Measurements from ENCODE around the gene TLL2.

The TLL2 gene

DNA sequence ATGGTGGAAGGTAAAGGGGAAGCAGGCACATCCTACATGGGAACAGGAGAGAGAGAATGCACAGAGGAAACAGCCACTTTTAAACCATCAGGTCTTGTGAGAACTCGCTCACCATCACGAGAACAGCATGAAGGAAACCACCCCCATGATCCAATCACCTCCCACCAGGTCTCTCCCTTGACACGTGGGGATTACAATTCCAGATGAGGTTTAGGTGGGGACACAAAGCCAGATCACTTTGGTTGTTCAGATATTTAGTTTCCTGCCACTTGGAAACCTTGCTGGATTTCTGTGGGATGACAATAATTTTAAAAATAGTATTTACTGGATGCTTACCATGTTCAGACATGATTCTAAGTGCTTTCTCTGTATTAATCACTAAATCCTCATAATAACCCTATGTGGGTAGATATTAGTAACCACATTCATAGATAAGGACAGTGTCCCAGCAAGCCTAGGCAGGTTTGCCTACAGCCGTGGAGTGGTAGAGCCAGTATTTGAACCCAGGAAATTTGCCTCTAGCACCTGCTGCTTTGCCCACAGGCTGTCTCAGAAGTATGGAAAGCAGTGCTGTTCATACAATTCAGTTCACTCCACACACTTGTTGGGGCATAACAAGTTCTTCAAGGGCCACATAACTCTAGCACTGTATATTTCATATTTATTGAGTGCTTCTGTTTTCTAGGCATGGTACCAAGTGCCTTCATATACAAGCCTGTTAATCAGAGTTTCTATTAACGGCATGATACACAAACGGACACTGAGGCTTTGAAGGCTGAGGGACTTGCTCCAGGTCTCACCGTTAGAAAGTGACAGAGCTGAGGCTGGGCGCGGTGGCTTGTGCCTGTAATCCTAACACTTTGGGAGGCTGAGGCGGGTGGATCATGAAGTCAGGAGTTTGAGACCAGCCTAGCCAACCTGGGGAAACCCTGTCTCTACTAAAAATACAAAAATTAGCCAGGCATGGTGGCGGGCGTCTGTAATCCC lies 8.3 kb downstream of the TLL2 start:
- DNase-seq, result no peak

DNA sequence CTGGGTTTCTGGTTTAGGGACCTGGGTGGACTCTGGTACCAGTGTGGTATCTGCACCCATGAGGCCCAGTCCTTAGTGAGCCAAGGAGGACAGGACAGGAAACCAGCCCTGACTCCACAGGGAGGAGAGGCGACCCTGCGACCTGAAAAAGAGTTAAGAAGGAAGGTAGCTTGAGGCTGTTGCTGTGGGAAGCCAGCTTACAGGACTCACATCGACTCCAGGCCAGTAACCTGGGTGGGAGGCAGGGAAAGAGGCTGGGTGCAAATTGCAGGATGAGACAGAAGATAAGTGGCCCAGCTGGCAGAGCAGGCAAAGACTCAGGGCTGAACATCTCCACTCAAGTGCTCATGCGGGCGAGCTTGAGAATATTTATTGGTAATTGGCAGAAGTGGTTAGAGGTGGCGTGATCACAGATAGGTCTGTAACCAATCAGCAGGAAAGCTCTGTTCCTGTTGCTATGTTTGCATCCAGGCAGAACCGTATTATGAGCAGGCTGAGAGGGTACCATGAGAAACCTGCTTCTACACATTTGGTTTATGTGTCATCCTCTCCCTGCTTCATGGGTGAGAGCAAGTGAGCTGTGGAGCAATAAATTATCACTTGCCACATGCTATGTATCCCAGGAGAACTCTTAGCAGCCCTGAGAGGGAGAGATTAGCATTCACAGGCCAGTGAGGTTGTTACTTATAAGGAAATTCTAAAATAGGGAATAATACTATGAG lies 11.0 kb downstream of the TLL2 start:
- no peak for DNase-seq

DNA sequence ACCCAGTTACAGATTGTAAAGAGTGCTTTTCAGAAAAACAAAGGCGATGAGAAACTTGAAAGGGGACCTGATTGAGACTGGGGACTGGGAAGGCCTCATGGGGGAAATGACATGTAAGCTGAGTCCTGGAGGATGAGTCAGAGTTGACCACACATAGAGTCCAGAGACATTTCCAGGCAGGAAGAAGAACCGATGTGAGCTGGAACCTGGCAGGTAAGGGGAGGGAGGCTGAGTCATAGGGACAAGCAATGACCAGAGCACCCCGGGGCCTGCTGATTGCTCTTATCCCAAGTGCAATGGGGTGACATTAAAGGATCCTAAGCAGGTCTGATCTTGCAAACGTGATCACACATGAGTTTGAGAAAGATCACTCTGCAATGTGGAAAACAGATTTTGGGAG lies 11.7 kb downstream of the TLL2 start:
- no peak for DNase-seq

DNA sequence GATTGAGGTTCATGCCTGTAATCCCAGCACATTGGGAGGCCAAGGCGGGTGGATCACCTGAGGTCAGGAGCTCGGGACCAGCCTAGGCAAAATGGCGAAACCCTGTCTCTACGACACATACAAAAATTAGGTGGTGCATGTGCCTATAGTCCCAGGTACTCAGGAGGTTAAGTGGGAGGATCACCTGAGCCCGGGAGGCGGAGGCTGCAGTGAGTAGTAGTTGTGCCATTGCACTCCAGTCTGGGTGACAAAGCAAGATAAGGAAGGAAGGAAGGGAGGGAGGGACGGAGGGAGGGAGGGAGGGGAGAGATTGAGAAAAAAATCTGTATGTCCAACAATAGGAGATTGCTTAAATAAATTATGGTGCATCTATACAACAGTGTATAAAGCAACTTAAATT lies 13.2 kb downstream of the TLL2 start:
- peak; percentile 23 for DNase-seq

DNA sequence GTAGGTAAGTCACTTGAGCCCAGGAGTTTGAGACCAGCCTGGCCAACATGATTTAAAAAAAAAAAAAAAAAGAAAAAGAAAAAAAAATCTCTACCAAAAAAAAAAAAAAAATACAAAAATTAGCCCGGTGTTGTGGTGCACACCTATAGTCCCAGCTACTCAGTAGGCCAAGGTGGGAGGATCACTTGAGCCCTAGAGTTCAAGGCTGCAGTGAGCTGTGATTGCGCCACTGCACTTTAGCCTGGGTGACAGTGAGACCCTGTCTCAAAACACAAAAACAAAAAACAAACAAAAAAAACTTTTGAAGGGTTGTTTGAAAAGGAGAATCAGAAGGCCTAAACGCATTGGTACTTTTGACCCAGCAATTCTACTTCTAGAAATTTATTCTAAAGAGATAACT lies 13.7 kb downstream of the TLL2 start:
- no peak for DNase-seq

DNA sequence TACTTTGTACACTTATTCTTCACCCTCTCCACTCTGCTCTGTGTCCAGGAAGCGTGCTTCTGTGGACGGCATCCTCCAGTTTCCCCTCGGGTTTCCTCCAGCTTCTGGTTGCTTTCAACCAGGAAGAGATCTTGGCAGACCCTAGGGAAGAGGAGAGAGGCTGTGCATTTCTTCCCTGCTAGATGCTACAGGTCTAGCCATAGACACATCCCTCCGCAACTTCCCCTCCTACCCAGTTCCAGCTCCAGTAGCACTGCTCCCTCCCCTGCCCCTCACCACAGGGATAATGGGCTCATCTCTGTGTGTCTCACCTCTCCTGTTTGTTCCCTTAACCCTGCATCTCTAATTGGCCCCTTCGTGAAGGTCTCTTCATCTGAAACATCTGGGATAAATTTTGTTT lies 16.3 kb downstream of the TLL2 start:
- no peak for DNase-seq

DNA sequence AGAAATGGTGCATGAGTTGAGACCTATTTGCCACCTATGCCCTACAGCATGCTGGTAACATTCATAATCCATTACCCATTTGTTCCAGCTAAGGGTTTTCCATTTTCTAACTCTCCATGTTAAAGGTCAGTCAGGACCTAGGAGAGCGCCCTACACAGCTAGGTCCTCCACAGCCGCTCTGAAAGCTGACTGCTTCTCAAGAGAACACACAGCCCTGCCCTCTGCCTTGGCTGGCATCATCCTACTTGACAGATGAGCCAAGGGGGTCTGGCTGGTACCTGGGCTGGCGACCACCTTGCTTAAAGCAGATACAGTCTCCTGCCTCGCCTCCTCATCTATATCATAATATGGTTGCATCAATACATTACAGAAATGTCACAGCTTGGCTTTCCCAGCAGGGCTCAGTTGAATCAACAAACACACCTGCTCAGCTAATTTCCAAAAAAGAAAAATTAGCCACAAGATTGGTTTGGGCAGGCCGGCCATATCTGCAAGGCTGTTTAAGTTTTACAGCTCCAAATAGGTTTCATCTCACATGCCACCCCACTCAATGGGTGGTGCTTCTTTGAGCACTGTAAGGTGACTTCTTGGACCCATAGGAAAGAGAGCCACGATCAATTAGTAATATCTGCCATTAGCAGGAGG lies 17.3 kb downstream of the TLL2 start:
- DNase-seq, result peak; percentile 61

DNA sequence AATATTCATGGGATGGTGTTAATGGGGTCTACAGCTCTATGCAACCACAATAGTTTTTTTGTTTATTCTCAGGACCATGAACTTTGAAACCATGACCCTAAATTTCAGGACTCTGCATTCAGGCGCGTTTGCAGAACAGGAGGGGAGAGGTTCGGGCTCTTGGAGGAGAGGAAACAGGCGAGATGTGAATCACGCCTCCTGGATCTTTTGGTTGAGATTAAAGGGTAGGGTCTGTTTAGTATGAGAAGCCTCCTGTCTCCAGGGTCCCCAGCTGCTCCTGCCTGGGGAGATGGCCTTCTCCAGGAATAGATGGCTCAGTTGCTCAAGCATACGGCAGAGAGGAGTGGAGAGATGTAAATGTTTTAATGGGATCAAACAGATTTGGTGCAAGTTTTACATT lies 18.2 kb downstream of the TLL2 start:
- DNase-seq, result no peak

DNA sequence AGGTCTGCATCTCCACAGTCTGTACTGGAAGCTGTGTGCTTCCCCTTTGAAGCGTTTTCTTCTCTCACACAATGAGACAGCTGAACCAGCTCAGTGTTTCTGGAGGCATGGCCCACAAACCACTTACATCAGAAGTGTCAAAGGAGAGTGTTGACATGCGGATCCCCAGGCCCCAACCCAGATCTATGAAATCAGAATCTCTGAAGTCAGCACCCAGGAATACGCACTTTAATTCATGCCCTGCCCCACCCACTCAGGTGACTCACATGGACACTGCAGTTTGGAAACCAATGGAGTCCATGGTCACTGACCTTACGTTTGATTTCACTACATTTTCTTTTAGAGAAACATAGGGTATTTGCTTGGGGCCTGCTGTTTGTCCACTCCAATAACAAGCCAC lies 19.0 kb downstream of the TLL2 start:
- DNase-seq, result no peak

DNA sequence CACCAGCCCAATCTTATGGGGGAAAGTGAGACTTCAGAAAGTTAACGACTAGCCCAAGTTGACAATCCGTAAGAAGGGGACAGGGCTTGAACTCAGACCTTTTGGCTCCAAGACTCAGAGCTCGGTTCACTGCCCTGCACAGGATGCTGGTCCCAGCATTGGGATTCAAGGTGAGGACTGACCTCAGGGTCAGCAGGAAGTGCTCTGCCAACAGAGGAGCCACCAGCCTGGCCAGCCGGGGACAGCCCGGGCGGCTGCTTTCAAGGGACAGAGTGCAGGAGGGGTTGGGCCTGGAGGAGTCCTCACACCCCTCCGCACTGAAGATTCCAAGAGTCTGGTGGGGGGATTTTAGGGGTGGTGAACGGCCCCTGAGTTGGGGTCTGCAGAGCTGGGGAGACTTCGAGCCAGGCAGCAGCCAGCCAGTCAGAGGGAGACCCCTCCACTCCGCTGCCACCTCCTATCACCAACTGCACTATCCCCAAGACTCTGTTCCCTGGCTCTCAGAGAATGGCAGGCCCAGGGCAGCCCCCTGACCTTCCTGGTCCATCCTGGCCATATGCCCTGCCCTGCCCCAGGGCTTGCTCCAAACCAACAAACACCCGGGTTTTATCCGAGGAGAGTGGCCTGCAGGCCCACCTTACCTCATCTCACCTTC lies 19.7 kb downstream of the TLL2 start:
- no peak for DNase-seq

DNA sequence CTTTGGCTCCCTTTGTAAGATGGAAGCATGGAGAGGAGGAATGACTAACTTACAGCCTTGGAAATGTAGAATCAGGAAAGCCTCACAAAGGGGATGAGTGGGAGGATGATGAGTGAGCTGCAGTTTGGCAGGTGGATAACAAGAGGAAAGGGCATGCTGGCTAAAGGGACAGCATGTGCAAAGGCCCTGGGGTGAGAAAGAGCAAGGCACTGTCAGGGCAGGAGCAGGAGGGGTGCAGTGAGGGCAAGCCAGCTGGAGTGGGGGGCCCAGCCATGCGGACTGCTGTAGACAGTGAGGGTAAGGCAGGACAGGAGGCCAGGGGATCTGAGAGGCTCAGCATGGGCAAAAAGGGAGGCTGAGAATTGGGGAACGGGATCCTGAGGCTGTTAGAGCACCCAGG lies 20.5 kb downstream of the TLL2 start:
- no peak for DNase-seq

DNA sequence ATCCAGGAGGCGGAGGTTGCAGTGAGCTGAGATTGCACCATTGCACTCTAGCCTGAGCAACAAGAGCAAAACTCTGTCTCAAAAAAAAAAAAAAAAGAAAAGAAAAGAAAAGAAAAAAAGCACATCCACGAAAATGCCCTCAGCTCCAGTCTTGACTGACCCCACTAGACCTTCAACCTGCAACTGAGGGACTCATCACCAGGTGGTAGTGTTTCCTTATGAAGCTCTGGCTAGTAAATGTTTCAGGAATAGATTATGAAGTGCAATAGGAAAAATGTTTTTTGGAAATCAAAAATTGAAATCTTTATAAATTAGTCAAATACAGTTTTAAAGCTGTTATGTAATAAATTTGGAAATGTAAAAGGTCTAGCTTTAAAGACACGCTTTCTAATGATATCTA lies 22.4 kb downstream of the TLL2 start:
- DNase-seq, result peak; percentile 31

DNA sequence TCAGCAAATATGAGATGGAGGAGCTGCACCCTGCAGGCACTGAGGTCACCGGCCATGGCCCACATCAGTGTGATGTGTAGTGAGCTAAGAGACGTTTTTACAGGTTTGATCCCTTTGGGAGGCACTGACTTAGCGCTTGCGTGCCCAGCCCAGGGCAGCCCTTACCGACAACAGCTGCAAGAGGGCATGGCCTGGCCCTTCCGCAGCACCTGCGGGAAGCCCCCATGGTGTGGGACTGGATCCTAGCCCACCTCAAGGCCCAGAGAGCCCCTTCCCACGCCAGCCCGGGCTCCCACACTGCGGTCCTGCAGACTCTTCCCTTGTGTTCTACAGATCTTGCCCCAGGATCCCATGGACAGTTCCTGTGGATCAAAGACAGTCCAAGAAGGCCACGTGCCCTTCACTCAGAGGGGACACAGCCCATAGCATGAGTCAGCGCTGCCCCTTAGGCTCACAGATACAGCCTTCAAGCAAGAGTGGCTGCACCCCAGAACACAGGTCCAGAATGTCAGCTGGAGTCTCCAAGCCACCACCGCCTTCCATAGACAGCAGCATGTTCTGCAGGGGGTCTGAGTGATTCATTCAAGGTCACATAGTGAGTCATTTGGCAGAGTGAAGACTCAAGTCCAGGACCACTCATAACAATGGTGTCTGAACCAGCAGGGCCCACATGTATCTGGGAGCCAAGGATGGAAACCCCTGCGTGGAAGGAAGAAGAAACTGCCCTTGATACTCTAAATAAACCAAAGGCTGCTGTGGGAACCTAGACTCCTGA lies 25.4 kb downstream of the TLL2 start:
- DNase-seq, result no peak

DNA sequence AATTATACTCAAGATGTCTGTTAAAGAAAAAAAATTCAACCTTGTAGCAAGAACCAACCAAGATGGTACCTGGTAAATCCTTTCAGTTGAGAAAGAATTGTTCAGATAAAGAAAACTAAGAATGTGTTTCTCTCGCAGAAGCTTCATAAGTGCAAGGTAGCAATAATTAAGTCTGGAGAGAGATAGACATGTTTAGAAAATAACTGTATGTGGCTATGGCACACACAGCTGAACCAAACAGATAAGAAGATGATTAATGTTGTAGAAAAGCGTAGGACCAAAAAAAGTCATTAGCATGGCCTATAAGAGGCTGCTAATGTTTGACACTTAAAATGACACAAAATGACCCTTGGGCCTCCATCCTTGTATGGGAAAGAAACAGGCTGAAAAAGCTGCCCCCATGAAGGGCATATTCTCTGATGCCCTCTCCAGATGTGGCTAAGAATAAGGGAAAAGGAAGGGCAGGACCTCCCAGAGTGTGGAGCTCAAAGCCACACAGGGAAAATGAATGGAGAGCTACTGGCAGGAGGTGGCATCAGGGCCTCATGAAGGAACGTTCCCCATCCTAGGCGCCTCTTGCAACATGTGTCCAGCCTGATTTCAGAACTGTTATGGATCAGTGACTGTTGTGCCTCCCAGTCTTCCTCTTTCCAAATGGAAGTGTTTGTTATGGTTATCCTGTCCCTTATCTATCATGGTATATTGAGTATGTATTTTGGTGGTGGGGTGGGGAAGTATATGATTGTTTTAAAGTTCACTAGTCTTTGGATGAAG lies 30.7 kb downstream of the TLL2 start:
- peak; percentile 69 for DNase-seq

DNA sequence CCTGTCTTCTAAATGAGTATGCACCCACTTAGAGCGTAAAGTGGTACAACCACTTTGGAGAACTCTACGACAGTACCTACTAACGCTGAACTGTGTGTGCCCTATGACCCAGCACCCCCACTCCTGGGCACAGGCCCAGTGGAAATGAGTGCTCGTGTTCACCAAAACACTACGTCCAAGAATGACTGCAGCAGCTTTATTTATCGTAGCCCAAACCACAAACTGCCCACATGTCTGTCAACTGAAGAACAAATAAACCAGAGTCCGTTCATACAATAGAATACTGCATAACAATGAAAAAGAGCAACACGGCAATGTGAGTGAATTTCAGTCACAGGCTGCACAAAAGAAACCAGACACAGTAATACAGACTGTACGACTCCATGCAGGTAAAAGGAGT lies 35.4 kb downstream of the TLL2 start:
- no peak for DNase-seq

DNA sequence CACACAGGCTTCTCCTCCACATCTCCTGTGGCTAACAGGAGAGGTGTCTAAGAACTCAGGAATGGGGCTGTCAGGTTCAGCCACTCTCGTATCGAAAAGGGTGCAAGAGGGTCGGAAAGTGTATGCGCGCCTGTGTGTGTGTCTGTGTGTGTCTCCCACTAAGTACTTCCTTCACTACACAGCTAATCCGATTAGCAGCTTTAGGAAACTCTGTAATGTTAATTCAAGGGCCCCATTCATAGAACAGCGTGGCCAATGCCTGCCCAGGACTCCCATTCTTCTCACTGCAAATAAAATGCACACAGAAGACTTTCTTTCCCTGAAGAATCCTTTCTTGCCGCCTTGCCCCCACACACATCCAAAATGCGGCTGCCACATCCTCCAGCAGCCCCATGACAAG lies 39.9 kb downstream of the TLL2 start:
- DNase-seq, result no peak

DNA sequence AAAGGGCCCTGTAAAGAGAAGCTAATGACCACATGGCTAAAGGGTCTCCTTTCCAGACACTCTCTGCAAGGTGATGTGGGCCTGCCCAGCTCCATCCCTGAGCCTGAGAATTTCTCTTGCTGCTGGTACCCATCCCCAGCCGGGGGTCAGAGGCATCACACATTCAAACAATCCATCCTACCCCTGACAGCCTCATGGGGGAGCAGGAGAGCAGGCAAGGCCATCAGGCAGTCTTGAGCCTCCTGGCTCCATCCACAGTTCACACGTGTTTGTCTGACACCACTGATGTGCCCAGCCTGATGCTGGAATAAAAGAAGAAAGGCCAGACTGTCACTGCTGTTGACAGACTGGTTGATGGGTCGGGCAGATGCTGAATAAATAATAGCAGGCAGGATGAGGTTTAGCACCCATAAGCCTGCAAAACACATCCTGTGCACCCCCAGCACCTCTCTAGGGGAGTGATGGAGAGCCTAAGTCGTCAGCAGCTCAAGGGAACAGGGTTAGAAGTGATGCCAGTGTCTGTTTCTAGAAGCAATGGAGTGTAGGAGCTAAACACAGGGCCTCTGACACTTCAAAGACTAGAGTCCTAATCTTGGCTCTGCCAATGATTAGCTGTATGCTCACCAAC lies 43.5 kb downstream of the TLL2 start:
- DNase-seq, result peak; percentile 69

DNA sequence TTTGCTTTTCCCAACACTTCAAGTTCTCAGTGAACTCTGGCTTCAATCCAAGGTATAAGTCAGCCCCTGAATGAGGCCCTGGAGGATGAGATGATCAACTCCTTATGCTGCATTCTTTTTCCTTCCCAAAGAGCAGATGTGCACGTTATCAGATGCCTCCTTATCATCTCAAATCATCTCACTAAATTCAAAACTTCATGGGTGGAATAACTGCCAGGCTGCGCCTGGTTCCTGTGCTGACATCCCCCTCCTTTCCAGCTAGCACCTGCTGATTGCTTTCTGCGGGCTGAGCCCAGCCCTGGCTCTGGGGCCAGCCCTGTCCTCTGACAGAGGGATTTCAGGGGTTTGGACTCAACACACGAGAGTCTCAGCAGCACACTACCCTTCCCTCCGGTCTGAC lies 44.9 kb downstream of the TLL2 start:
- DNase-seq, result no peak

DNA sequence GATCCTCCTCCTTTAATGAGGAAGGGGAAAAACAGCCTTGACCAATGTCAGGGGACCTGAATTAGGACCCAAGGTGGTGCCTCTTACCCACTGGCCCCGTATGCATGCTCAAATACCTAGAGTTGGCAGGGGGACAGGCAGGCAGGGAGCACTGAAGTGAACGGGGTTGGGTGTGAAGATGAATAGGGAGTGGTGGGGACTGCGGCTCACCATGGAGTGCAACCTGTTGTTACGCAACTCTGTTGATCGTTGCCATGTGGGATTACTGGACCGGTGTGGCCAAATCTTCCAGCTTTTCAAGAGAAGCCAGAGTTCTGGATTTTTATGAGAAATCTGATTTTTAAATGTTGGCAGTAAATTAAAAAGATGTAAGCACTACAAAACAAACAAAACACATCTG lies 48.1 kb downstream of the TLL2 start:
- no peak for DNase-seq

DNA sequence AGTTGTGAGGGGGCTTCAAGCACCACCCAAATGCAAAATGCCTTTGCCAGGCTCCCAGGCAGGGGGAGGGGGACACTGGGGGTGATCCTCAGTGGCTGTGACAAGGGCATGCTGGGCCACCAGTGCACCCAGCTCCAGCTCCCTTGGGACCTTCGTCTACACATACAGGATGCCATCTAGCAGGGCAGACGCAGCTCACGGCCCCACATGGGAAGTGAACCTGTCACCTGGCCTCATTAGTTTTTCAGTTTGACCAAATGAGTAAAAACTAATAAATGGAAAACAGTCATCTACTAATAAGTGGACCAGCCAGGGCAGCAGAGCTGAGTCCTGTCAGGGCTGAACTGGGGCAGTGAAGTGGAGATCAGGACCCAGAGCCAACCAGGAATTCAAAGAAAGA lies 50.2 kb downstream of the TLL2 start:
- no peak for DNase-seq

DNA sequence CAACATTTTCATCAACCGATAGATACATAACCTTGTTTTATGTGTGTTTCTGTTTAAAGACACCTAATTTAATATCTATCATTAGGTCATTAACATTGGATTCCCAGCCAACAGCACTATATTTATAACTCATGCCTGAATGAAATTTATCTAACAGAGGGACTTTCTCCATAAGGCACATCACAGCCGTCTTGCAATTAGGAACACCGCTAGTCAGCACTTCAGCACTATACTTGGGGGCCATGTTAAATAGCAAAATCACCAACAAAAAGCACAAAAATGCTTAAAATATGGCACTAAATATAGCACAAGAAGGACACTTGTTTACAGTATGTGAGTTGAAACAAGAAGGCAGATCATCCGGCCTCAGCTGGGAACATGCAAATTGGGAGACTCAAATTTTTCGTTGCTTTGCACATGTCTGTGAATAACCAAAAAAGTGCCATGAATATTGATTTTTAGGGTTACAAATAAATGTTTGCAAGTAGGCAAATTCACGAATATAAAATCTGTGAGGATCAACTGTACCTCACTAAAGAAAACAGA lies 51.0 kb downstream of the TLL2 start:
- DNase-seq, result no peak
